GM12864 (cell line): ENCODE measurements around the gene OLFML3.

ENCODE experiments used
- DNase-seq: peaks from one replicate; pipeline ENCODE4 v3.0.0-alpha.2; 2011; ENCODE audit warnings: low read depth
- H3K4me3 ChIP-seq: 2 replicates; pipeline ENCODE4 v1.5.1; 2011; ENCODE audit warnings: mild to moderate bottlenecking, low read depth, low read length, control low read depth
- CTCF ChIP-seq: IDR thresholded peaks from 2 replicates; pipeline ENCODE4 v1.5.1; 2011; ENCODE audit warnings: low read depth, mild to moderate bottlenecking, moderate library complexity, low read length, control low read depth, inconsistent platforms; ENCODE audit errors: missing control alignments

OLFML3 gene

GRCh38 chr1:113991467-113991997 lies 12.3 kb downstream of the OLFML3 start:
- DNase-seq, result no peak
- no peak for TF ChIP-seq CTCF
- H3K4me3 ChIP-seq, result no peak overlapping the region

- no peak for TF ChIP-seq CTCF
- H3K4me3 ChIP-seq, result no peak overlapping the region
- no peak for DNase-seq
These were observed 13.8 kb downstream of the OLFML3 start for GRCh38 chr1:113993072-113993471.

- DNase-seq, result no peak
- no peak overlapping the region for H3K4me3 ChIP-seq
- TF ChIP-seq CTCF, result no peak
These were observed 14.5 kb downstream of the OLFML3 start for GRCh38 chr1:113993766-113994165.

- no peak for TF ChIP-seq CTCF
- H3K4me3 ChIP-seq, result no peak overlapping the region
- no peak for DNase-seq
These were observed 16.1 kb downstream of the OLFML3 start for GRCh38 chr1:113995382-113995781.

GRCh38 chr1:113998361-113998760 lies 19.1 kb downstream of the OLFML3 start:
- DNase-seq, result no peak
- TF ChIP-seq CTCF, result no peak

GRCh38 chr1:113999233-113999632 lies 20.0 kb downstream of the OLFML3 start:
- TF ChIP-seq CTCF, result no peak
- H3K4me3 ChIP-seq, result no peak overlapping the region
- DNase-seq, result no peak

More at GRCh38 chr1:113998361-113998760, 19.1 kb downstream of the OLFML3 start:
- no peak overlapping the region for H3K4me3 ChIP-seq

- H3K4me3 ChIP-seq, result no peak overlapping the region
- TF ChIP-seq CTCF, result no peak
- DNase-seq, result no peak
These were observed 20.5 kb downstream of the OLFML3 start for GRCh38 chr1:113999799-114000198.
